ENCODE results near the gene ITK.

ITK gene

GRCh38 chr5:157167214-157167621 lies 13.4 kb upstream of the ITK start:
- no peak for DNase-seq (ENCODE audit: low read depth)
- no peak for TF ChIP-seq CTCF (IDR thresholded peaks at IDR 0.05; ENCODE audit: control insufficient read depth, extremely low read depth, insufficient read depth)
- H3K4me3 ChIP-seq (ENCODE audit: low read depth, low read length): no peak overlapping the region

GRCh38 chr5:157168286-157168685 lies 12.4 kb upstream of the ITK start:
- DNase-seq (ENCODE audit: low read depth): no peak
- H3K4me3 ChIP-seq (ENCODE audit: low read depth, low read length): no peak overlapping the region
- no peak for TF ChIP-seq CTCF (IDR thresholded peaks at IDR 0.05; ENCODE audit: control insufficient read depth, extremely low read depth, insufficient read depth)

GRCh38 chr5:157172403-157172802 lies 8.2 kb upstream of the ITK start:
- DNase-seq (ENCODE audit: low read depth): no peak
- H3K4me3 ChIP-seq (ENCODE audit: low read depth, low read length): no peak overlapping the region
- TF ChIP-seq CTCF (IDR thresholded peaks at IDR 0.05; ENCODE audit: control insufficient read depth, extremely low read depth, insufficient read depth): no peak

- DNase-seq (ENCODE audit: low read depth): no peak
- H3K4me3 ChIP-seq (ENCODE audit: low read depth, low read length): no peak overlapping the region
- TF ChIP-seq CTCF (IDR thresholded peaks at IDR 0.05; ENCODE audit: control insufficient read depth, extremely low read depth, insufficient read depth): no peak
Measured at GRCh38 chr5:157175071-157175612, 5.5 kb upstream of the ITK start.

GRCh38 chr5:157177953-157178352 lies 2.7 kb upstream of the ITK start:
- TF ChIP-seq CTCF (IDR thresholded peaks at IDR 0.05; ENCODE audit: control insufficient read depth, extremely low read depth, insufficient read depth): no peak
- no peak for DNase-seq (ENCODE audit: low read depth)
- no peak overlapping the region for H3K4me3 ChIP-seq (ENCODE audit: low read depth, low read length)

- no peak overlapping the region for H3K4me3 ChIP-seq (ENCODE audit: low read depth, low read length)
- no peak for DNase-seq (ENCODE audit: low read depth)
- no peak for TF ChIP-seq CTCF (IDR thresholded peaks at IDR 0.05; ENCODE audit: control insufficient read depth, extremely low read depth, insufficient read depth)
Measured at GRCh38 chr5:157178966-157179365, 1.7 kb upstream of the ITK start.

GRCh38 chr5:157182143-157182757 lies 1.6 kb downstream of the ITK start:
- TF ChIP-seq CTCF (IDR thresholded peaks at IDR 0.05; ENCODE audit: control insufficient read depth, extremely low read depth, insufficient read depth): no peak
- no peak for DNase-seq (ENCODE audit: low read depth)
- no peak overlapping the region for H3K4me3 ChIP-seq (ENCODE audit: low read depth, low read length)
